ENCODE data around the gene UBE2E3.
A peak's percentile ranks its signal among the peaks of the same experiment; 100 is the strongest.
"Not testable (repeated sequence)": the region's sequence is repeated elsewhere in the genome, so short reads cannot be mapped to it uniquely, and the experiment has no call there.

The UBE2E3 gene

DNA sequence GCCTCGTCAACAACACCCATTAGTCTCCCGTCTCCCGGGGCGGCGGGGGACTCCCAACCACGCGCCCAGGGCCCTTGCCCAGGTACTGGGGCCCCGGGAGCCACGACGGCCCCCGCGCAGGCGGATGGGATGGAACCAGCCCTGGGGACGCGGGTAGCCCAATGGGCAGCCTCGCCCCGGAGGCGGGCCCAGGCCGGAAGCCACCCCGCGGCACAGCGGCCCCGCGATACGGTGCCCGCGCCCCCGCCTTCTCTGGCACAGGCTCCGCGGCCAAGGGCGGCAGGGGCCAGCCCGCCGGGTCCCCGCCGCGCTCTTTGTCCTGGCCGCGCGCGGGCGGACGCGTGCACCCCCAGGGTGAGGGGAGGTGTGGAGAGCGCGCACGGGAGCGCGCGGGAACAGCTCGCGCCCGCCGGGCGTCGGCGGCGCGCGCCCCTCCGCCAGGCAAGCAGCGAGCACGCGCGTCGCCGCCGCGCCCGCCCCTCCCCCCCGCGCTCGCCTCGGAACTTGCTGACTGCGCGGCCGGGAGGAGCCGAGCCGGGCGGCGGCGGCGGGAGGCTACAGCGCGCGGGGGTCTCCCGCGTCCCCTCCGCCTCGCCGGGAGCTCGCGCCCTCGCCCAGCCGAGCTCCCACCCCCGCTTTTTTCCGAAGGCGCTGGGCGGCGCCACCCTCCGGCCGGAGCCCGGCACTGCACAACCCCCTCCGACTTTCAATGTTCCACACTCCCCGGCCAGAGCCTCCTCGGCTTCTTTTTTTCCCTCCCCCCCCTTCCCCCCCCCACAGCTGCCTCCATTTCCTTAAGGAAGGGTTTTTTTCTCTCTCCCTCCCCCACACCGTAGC lies at the start of gene UBE2E3:
UBE2E3 (plus strand) TSS at position 500 of the 837 bp plus-strand sequence. CDS start 1,438 bp downstream, outside the sequence.
- Histone ChIP-seq H3K9ac (ENCODE audit: low read depth, low read length) (peak within 1 kb of the TSS; percentile 96), H3K36me3 (ENCODE audit: insufficient read depth, low read length) (no peaks in the 10 kb centered on the region), H3K4me1 (ENCODE audit: insufficient read depth, low read length) (peaks cover 29% of the 10 kb centered on the region), H3K9me3 (ENCODE audit: control insufficient read depth, insufficient read depth, low read length) (no peaks in the 10 kb centered on the region)

DNA sequence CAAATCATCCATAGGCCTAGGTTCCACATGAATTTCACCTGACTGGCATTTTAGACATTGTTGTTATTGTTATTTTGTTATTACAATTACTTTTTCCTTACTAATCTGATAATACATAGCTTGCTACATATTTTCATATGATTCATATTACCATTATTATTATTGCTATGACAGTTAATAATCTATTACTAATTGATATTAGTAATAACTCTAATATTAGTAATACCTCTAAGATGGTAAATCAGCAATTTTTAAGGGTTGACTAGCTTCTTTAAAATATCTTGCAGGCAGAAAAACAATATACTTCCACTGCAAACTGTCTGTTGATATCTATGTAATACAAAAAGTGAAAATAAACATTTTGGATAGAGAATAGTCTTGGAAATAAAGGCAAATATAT lies 48.6 kb upstream of the UBE2E3 start:
- no peaks in the 10 kb centered on the region for H3K4me1 ChIP-seq (ENCODE audit: insufficient read depth, low read length)
- H3K36me3 ChIP-seq (ENCODE audit: insufficient read depth, low read length) = no peaks in the 10 kb centered on the region
- no peak overlapping the region for H3K9ac ChIP-seq (ENCODE audit: low read depth, low read length)
- H3K9me3 ChIP-seq (ENCODE audit: control insufficient read depth, insufficient read depth, low read length) = no peaks in the 10 kb centered on the region

DNA sequence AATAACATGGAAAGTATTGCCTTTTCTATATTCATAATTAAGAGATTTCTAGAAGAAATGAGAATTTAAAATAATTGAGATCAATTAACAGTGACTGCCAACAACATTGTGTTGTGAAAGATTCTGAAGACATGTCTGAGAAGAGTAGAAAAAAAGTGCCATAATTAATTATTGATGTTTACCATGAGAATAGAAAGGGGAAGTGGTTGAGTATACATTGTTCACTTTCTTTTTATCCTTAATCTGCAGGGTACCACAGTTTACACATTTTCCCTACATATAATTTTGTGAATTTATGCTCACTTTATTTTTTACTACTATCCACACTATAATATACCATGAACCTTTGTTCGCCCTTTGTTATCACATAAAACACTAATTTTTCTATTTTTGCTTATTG lies 47.1 kb upstream of the UBE2E3 start:
- Histone ChIP-seq H3K4me1 (ENCODE audit: insufficient read depth, low read length) (no peaks in the 10 kb centered on the region), H3K36me3 (ENCODE audit: insufficient read depth, low read length) (no peaks in the 10 kb centered on the region), H3K9ac (ENCODE audit: low read depth, low read length) (no peak overlapping the region), H3K9me3 (ENCODE audit: control insufficient read depth, insufficient read depth, low read length) (no peaks in the 10 kb centered on the region)

DNA sequence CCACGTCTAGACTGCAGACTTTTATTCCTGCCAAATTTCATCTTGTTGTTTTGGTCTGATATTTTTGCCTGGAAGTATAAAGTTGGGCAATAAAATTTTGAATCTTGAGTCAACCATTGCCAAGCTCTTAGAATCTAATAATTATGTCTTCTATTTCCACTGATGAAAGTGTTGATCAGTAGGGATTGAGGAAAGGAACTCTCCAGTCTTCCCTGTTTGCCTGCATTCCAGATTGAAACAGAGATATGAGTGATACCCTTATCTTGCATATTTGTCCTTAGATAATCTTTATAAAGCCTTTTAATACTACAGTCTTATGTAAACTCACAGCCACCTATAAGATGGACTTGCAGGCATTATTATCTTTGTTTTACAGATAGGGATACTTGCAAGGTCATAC lies 45.5 kb upstream of the UBE2E3 start:
- Histone ChIP-seq H3K9ac (ENCODE audit: low read depth, low read length) (no peak overlapping the region), H3K9me3 (ENCODE audit: control insufficient read depth, insufficient read depth, low read length) (no peaks in the 10 kb centered on the region), H3K36me3 (ENCODE audit: insufficient read depth, low read length) (no peaks in the 10 kb centered on the region), H3K4me1 (ENCODE audit: insufficient read depth, low read length) (no peaks in the 10 kb centered on the region)

DNA sequence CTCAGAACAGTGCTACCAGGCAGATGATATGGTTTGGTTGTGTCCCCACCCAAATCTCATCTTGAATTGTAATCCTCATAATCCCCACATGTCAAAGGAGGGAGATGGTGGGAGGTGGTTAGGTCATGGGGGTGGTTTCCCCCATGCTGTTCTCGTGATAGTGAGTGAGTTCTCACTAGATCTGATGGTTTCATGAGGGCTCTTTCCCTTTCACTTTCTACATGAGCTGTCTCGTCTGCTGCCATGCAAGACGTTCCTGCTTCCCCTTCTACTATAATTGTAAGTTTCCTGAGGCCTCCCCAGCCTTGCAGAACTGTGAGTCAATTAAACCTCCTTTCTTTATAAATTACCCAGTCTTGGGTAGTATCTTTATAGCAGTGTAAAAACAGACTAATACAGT lies 42.9 kb upstream of the UBE2E3 start:
- not testable (repeated sequence) for H3K9me3 ChIP-seq (ENCODE audit: control insufficient read depth, insufficient read depth, low read length); H3K9ac ChIP-seq (ENCODE audit: low read depth, low read length); H3K36me3 ChIP-seq (ENCODE audit: insufficient read depth, low read length); H3K4me1 ChIP-seq (ENCODE audit: insufficient read depth, low read length)

DNA sequence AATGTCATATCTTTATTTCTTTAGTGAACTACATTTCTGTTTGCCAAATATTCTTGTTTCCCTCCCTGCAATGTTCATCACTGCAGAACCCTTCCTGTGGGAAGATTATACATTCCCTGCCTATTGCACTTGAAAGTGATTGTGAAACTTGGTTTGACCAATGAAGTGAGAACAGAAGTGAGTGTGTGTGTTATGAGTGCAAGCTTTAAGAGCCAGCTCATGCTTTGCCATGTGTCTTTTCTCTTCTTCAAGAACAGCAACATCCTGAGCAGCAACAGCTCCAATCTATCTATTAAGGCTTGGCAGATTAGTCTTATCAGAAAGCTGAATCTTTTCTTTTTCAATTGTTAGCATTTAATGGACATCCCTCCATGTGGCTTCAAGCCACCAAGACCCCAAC lies 42.0 kb upstream of the UBE2E3 start:
- Histone ChIP-seq H3K36me3 (ENCODE audit: insufficient read depth, low read length) (no peaks in the 10 kb centered on the region), H3K9me3 (ENCODE audit: control insufficient read depth, insufficient read depth, low read length) (no peaks in the 10 kb centered on the region), H3K4me1 (ENCODE audit: insufficient read depth, low read length) (peaks cover 4% of the 10 kb centered on the region), H3K9ac (ENCODE audit: low read depth, low read length) (no peak overlapping the region)

DNA sequence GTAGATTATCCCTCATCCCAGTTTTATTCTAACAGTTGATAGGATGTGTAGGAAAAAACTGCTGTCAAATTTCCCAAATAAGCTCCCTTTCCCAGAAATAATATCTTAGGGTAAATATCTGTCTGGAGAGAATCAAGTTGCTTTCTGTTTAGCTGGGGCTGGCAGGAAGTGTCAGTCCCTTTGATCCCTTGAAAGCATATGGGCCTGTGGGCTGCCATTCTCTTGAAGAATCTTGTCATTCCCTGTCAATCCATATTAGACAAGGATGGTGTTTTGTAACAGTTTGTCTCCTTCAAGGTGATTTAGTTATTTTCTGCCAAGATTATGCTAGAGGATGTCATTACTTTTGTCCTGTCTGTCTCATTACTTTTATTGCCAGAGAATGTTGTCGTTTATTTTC lies 37.1 kb upstream of the UBE2E3 start:
- Histone ChIP-seq H3K9ac (ENCODE audit: low read depth, low read length) (no peak overlapping the region), H3K9me3 (ENCODE audit: control insufficient read depth, insufficient read depth, low read length) (no peaks in the 10 kb centered on the region), H3K36me3 (ENCODE audit: insufficient read depth, low read length) (no peaks in the 10 kb centered on the region), H3K4me1 (ENCODE audit: insufficient read depth, low read length) (peaks cover 6% of the 10 kb centered on the region)

DNA sequence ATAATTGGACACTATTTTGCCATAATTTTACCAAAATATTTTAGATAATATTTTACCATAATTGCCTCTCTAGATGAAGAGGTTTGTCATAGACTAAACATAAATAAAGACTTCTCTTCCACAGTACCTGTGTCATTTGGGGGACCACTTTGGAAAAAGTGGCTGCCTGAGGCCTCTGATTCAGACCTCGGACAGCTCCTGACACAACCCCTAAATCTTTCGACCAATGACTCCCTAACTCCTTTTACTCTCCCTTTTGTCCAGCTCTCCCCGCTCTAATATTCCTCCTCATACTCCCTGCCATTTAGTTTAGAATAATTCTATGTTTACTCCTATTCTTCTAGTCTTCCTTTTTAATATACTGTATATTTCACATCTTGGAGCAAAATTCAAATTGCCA lies 36.0 kb upstream of the UBE2E3 start:
- no peaks in the 10 kb centered on the region for H3K9me3 ChIP-seq (ENCODE audit: control insufficient read depth, insufficient read depth, low read length)
- H3K9ac ChIP-seq (ENCODE audit: low read depth, low read length) = no peak overlapping the region
- H3K4me1 ChIP-seq (ENCODE audit: insufficient read depth, low read length) = peaks cover 6% of the 10 kb centered on the region

DNA sequence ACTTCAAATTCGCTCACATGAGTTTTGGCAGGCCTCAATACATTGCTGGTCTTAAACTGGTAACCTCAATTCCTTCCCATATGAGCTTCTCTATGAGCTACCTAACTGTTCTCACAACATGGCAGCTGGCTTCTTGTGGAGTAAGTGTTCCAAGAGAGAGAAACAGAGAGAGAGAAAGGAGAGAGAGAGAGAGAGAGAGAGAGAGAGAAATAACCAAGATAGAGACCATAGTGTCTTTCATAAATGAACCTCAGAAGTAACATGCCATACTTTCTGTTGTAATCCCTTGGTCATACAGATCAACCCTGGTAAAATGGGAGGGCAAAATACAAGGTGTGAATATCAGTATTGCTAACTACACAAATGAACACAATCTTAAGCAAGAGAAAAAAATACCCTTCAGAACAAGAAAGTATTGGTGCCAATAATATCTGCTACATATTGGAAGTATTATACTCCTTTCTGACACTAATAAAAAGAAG lies 33.2 kb upstream of the UBE2E3 start:
- H3K9ac ChIP-seq (ENCODE audit: low read depth, low read length) = no peak overlapping the region
- H3K36me3 ChIP-seq (ENCODE audit: insufficient read depth, low read length) = no peaks in the 10 kb centered on the region
- H3K4me1 ChIP-seq (ENCODE audit: insufficient read depth, low read length) = peaks cover 6% of the 10 kb centered on the region
- H3K9me3 ChIP-seq (ENCODE audit: control insufficient read depth, insufficient read depth, low read length) = no peaks in the 10 kb centered on the region

More for the DNA sequence above, 36.0 kb upstream of the UBE2E3 start:
- H3K36me3 ChIP-seq (ENCODE audit: insufficient read depth, low read length) = no peaks in the 10 kb centered on the region

DNA sequence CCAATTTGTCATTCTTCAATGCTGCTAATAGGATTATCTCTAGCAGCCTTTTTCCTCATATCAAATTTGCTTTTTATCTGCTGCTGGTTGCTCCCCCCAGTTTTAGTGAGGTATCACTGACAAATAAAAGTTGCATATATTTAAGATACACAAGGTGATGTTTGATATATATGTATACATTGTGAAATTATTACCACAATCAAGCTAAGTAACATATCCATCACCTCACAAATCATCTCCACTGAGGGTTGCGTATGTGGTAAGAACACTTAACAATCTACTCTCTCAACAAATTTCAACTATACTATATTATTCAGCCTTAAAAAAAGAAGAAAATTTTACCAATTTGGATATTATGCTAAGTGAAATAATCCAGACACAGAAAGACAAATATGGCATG lies 30.5 kb upstream of the UBE2E3 start:
- Histone ChIP-seq H3K36me3 (ENCODE audit: insufficient read depth, low read length) (no peaks in the 10 kb centered on the region), H3K9me3 (ENCODE audit: control insufficient read depth, insufficient read depth, low read length) (no peaks in the 10 kb centered on the region), H3K9ac (ENCODE audit: low read depth, low read length) (no peak overlapping the region), H3K4me1 (ENCODE audit: insufficient read depth, low read length) (no peaks in the 10 kb centered on the region)

DNA sequence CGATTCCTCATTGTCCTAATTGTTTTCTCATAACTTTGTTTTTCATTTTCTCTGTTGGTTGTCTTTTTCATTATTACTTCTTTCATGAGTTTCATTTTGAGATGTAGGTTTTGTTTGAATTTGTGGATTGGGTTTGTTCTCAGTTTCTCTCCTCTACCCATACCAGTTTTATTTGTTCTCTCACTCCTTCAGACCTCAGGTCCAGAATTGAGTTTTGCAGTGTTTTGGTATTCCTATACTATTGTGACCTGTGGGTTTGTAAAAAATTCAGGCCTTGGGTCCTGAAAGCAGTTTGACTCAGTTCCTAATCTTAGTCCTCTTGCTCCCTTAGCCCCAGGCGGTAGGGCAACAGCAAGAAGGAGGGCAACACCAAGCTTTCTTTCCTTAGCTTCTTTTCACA lies 28.3 kb upstream of the UBE2E3 start:
- Histone ChIP-seq H3K36me3 (ENCODE audit: insufficient read depth, low read length) (no peaks in the 10 kb centered on the region), H3K9me3 (ENCODE audit: control insufficient read depth, insufficient read depth, low read length) (no peaks in the 10 kb centered on the region), H3K9ac (ENCODE audit: low read depth, low read length) (no peak overlapping the region), H3K4me1 (ENCODE audit: insufficient read depth, low read length) (no peaks in the 10 kb centered on the region)

DNA sequence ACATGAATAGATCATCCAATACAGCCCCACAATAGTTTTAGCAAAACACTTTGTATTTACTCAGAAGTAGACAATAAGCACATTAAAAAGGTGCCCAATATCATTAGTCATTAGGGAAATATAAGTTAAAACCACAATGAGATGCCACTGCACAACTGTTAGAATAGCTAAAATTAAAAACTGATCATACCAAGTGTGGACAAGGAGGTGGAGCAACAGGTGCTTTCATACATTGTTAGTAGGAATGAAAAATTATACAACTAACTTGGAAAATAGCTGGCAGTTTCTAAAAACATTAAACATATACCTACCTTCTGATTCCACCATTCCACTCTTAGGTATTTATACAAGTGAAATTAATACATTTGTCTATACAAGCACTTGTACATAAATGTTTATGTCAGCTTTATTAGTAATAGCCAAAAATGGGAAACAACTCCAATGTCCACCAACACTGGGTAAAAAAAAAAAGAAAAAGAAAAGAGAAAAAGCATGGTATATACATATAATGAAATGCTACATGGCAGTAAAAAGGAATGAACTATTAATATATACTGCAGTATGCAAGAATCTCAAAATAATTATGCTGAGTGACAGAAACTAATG lies 27.6 kb upstream of the UBE2E3 start:
- Histone ChIP-seq H3K9ac (ENCODE audit: low read depth, low read length) (no peak overlapping the region), H3K4me1 (ENCODE audit: insufficient read depth, low read length) (no peaks in the 10 kb centered on the region), H3K9me3 (ENCODE audit: control insufficient read depth, insufficient read depth, low read length) (no peaks in the 10 kb centered on the region)

DNA sequence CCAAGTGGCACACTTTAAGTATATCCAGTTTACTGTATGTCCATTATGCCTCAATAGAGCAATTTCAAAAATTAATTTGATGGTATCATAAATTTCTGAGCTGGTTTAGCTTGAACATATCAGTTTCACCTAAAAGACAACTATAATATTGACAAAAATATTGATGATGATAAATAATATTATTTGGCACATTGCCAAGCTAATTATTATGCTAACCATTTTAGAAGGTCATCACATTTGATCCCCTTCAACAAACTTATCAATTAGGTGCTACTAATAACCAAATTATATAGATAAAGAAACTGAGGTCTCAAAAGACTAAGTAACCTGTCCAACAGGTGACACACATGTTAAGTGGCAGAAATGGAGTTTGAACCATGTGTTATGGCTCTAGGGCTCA lies 26.9 kb upstream of the UBE2E3 start:
- Histone ChIP-seq H3K9me3 (ENCODE audit: control insufficient read depth, insufficient read depth, low read length) (no peaks in the 10 kb centered on the region), H3K4me1 (ENCODE audit: insufficient read depth, low read length) (no peaks in the 10 kb centered on the region), H3K9ac (ENCODE audit: low read depth, low read length) (no peak overlapping the region), H3K36me3 (ENCODE audit: insufficient read depth, low read length) (no peaks in the 10 kb centered on the region)

More for the DNA sequence above, 27.6 kb upstream of the UBE2E3 start:
- no peaks in the 10 kb centered on the region for H3K36me3 ChIP-seq (ENCODE audit: insufficient read depth, low read length)

DNA sequence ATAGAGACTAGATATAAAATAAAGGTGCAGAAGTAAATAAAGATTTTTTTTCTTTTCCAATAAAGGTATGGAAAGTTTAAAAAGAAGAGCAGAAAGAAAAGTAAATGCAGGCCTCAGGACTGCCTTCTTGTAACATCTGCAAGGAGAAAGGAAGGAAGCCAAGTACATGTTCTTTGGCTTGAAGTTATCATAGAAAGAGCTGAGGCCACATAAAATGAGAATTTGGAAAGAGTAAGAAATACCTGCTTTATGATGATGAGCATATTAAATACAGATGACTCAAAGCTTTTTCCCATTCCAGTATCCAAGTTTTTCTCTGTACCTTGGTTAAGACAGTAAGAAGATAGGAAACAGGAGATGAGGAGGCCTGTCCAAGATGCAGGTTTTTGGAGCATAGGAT lies 25.3 kb upstream of the UBE2E3 start:
- no peaks in the 10 kb centered on the region for H3K4me1 ChIP-seq (ENCODE audit: insufficient read depth, low read length)
- no peaks in the 10 kb centered on the region for H3K9me3 ChIP-seq (ENCODE audit: control insufficient read depth, insufficient read depth, low read length)
- no peaks in the 10 kb centered on the region for H3K36me3 ChIP-seq (ENCODE audit: insufficient read depth, low read length)
- H3K9ac ChIP-seq (ENCODE audit: low read depth, low read length) = no peak overlapping the region

DNA sequence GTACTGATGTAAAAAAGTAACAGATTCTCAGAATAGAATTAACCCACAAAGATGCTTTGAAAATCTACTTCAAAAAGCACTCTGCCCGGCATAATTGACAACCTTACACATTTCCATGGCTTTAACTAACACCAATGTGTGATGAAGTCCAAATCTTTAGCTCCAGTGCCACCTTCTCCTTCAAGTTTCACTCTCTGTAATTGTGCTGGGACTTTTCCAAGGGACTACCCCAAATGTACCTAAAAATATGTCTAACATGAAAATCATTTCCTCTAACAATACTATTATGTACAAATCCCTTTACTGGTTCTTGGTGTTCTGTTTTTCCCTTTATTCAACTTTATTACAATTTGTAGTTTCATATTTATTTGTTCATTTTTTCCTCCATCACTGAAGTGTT lies 20.6 kb upstream of the UBE2E3 start:
- no peaks in the 10 kb centered on the region for H3K36me3 ChIP-seq (ENCODE audit: insufficient read depth, low read length)
- H3K9ac ChIP-seq (ENCODE audit: low read depth, low read length) = no peak overlapping the region
- no peaks in the 10 kb centered on the region for H3K9me3 ChIP-seq (ENCODE audit: control insufficient read depth, insufficient read depth, low read length)
- no peaks in the 10 kb centered on the region; the same call in 1 of the 2 replicates for H3K4me1 ChIP-seq (ENCODE audit: insufficient read depth, low read length)
